Hematopoietic multipotent progenitor cell treated with erythropoietin and hydrocortisone succinate and interleukin-3 and kit ligand, for 17 days (in vitro differentiated cells): ENCODE results near the gene TAS1R1.
A peak's percentile ranks its signal among the peaks of the same experiment; 100 is the strongest.
"Not testable (repeated sequence)": the region's sequence is repeated elsewhere in the genome, so short reads cannot be mapped to it uniquely, and the experiment has no call there.

ENCODE experiments used
- DNase-seq: peaks from one replicate; pipeline ENCODE4 v3.0.0-alpha.2; 2015; ENCODE audit warnings: low spot score

The TAS1R1 gene

DNA sequence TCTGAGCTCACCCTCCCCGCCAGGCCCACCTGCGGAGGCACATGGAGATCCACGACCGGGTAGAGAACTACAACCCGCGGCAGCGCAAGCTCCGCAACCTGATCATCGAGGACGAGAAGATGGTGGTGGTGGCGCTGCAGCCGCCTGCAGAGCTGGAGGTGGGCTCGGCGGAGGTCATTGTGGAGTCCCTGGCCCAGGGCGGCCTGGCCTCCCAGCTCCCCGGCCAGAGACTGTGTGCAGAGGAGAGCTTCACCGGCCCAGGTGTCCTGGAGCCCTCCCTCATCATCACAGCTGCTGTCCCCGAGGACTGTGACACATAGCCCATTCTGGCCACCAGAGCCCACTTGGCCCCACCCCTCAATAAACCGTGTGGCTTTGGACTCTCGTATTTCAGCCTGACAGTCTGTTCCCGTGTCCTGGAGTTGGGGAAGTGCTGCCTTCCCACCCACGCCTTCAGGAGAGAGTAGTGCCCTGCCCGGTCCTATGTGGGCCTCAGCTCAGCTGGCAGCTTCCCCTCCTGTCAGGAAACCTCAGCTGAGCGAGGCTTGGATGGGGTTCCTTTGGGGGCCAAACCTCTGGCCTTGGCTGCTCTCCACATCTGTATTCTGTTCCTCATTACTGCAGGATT lies 33.9 kb downstream of the TAS1R1 start:
- no peak for DNase-seq

DNA sequence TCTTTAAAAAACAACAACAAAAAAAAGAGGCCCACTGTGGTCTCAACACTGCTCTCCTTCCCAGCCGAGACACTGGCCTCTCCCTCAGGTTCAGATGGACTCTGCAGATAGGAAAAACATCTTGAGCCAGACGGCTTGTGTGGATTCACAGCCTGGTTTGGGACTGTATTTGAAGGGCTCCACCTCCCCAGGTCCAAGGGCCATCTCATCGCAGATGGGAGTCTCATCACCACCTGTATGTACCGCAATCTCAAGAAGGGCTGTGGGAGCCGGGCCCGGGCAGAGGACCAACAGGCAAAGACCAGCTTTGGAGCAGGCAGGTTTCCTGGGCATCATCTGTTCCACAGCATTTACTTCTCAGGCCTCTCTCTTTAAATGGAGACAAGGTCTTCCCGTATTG lies 34.9 kb downstream of the TAS1R1 start:
- DNase-seq, result peak; percentile 12

DNA sequence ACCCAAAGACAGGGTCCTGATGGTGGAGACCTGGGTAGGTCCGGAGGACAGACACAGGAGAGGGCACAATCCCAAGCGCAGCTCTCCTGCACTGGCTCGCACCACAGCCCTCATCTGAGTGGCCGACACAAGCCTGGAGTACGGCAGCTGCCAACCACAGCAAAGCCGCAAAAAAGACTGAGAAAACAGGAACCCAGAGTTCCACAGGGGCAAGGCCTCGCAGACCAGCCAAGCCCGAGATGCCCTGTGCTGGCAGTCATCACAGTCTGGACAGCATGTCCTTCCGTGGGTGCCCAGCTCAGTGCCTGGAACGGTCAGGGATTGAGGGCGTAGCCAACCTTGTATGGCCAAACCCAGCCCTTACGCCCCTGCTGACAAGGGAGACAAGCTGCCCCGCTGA lies 36.1 kb downstream of the TAS1R1 start:
- DNase-seq, result peak; percentile 7

DNA sequence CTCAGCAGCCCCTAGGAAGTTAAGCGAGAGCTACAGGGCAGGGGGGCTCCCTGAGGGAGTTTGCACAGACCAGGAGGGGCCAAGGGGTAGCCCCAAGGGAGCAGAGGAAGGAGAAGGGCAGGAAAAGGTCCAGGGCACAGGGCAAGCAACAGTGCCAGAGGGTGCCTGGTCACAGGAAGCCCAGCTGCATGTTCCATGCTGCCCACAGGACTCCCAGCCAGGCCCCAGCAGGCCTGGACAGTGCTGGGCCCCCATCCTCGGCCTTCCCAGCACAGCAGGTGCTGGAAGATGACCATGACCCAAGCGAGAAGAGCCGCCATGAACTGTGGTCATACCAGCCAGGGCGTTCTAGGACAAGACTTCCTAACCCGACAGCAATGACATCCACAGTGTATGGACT lies 36.5 kb downstream of the TAS1R1 start:
- no peak for DNase-seq

DNA sequence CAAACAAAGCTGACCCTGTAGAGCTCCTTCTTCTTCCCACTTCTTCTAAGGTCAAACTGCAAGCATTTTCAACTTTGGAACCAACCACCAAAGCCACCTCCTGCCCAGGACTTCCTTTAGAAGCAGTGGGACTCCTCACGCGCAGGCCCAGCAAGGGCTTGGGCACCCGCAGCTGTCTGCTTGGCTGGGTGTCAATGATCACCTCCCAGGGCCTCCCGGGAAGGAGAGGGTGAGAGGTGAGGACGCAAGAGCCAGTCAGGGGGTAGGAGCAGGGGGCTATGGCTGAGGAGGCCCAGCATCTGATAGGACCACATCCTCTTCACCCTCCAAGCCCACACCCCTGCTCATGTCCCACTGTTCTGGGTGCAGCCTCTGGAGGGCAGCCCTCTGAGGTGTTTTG lies 37.3 kb downstream of the TAS1R1 start:
- no peak for DNase-seq

DNA sequence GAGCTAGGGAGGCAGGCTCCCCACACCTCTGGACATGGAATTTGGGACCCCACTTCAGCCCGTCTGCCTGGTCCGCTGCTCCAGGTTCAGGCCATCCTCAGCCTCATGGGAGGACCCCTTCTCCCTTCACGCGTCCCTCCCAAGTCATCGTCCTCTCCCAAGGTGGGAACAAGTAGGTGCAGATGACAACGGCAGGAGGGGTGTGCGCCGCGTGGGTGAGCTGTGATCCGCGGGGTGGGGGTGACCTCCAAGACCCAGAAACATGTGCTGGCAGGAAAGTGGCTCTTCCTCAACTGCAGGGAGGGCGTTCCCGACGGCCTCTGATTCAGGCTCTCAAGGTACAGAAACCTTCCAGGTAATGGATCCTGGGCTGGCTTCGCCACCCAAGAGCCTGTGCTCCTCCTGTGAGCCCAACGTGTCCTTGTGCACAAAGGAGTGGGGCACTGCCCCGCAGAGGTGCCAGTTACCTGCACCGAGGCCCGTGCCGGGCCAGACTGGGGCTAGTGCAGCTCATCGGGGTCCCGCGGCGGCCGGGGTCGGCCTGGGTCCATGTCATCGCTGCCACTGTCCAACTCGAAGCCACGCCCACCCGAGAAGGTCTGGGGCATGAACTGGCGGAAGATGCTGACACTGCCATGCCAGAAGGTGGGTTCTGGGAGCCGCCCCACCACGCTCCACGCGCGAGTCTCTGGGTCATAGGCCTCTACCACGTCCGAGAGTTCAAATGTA lies 37.9 kb downstream of the TAS1R1 start:
- DNase-seq, result no peak

DNA sequence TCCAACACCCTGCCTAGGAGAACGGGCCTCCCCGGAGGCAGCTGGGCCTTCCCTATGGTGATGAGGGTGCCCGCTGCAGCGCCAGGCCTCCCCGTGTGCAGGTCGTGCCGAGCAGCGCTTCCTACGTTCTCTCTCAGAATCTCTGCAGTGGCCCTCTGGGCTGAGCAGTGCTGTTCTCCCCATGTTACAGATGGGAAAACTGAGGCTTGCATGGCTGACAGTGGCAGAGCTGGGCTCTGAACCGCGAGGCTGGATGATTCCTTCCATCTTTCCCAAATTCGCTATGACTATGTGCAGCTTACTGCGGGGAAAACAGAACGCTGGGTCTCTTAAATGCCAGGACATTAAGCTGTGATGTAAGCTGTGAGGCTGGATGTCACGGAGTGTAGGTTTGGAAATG lies 38.7 kb downstream of the TAS1R1 start:
- no peak for DNase-seq

DNA sequence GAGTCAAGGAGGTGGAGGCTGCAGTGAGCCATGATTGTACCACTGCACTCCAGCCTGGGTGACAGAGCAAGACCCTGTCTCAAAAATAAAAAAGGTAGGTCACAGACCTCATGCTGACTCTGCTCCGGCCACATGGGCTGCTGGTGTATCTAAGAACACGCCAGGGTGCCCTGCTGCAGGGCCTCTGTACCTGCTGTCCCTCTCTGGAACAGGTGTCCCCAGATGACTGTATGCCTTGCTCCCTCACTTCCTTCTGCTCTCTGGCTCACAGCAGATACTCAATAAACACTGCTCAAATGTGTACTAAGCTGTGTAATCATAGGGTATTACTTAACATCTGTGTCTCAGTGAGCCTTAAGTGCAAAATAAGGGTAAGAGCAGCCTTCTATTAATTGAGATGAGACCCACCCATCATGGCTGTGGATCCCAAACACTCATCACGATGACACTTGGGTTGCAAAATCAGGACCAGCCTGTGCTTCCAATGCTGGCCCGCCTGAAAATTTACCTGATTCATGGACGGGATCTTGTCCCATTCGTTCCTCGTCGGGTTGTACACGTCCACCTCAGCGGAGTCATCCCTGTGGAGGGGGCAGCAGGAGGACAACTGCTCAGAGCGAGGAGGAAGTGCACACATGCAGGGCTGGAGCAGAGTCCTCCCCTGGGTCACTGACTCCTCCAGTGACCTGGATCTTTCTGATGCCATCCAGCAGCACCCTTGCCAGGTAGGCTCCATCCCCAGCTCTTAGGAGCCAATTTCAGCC lies 40.1 kb downstream of the TAS1R1 start:
- peak; percentile 14 for DNase-seq

DNA sequence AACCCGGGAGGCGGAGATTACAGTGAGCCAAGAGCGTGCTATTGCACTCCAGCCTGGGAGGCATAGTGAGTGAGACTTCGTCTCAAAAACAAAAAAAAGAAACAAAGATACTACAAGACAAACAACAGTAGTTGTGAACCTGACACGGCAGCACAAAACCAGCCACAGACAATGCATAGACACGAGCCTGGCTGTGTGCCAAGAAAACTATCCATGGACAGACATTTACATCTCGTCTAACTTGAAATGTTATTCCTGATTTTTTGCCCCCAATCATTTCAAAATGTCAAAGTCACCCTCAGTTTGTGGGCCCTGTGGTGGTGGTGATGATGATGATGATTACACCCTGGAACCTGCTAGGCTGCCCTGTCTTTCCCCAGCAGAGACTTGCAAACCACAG lies 41.2 kb downstream of the TAS1R1 start:
- DNase-seq, result no peak

DNA sequence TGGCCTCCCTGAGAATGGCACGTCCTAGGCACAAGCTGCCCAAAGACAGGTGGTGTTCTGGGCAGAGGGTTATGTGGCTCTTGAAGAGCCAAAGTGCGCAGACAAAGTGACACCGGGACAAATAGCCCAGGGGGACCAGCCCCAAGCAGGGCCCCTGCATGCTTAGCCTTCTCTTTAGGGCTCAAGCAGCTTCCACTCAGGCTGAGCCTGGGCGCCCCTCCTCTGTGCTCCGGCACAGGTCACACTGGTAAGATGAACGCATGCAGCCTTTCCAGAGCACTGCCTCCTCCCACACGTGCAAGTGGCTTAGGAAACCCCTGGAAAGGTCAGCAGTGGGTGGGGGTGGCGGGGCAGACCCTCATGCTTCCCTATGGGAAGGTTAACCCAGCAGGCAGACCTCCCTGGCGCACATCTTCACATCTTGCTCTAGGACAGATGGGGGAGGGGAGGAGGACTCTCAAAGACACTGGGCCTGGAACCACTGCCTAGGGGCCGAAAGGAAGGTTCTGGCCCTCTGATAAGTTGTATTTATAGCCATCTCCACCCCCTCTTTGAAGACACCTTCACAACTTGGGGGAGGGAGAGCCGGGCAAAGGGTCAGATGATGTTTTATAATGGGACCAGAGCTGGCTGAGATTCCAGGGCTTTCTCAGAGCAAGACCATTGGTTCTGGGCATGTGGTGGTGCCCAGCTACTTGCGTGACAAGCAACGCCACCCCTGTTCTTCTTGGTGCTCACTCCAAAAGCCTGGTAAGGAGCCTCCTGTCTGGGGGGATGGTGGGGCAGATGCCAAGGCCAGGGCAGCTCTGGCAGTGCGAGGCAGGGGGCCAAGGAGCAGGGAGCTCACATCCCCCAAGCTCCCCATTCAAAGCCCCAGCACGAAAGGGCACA lies 42.0 kb downstream of the TAS1R1 start:
- DNase-seq, result peak; percentile 8

DNA sequence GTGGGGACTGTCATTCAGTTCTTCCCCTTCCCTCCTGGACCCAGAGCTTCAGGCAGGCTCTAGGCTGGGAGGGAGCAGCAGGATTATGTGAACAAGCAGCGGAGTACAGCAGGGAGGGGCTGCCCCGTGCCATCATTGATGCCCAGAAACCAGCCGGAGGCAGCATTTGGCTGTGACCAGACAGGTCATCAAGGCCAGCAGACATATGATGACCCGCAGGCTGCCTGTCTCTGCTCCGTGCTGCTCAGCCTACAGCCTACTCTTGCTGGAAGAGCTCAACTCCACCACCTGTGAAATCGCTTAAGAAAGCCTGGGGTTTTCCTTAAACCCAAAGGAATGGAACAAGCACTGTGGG lies 42.6 kb downstream of the TAS1R1 start:
- DNase-seq, result no peak

DNA sequence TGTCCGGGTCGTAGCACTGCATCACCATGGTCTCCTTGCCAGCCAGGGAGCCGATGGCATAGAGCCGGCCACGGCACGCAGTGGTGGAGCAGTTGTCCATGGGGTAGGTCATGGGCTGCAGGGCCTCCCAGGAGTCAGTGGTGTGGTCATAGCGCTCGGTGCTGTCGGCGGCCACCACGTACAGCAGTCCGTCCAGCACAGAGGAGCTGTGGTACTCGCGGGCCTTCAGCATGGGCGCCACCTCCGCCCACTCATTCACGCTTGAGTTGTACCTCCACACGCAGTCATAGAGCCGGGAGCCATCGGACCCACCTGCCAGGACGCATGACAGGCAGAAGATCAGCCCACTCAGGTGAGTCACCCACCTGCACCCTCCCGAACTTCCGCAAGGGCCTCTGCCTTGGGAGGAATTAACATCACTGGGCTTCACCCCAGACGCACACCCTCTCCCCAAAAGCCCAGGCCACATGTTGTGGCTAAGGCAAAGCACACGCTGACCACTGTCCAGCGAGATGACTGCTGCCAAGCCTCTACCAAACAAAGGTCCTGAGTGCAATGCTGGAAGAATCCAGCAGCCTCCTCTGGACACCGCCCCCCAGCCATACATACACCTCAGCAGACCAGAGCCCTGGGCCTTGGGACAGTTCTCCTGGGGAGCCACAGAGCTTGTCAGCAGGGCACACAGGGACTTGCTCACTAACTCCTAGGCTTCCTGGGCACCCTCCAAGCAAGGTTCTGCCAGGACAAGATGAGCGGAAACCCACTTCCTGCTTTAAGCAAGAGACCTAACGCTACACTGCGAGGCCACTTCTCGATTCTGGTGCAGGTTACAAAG lies 44.3 kb downstream of the TAS1R1 start:
- peak; percentile 59 for DNase-seq

DNA sequence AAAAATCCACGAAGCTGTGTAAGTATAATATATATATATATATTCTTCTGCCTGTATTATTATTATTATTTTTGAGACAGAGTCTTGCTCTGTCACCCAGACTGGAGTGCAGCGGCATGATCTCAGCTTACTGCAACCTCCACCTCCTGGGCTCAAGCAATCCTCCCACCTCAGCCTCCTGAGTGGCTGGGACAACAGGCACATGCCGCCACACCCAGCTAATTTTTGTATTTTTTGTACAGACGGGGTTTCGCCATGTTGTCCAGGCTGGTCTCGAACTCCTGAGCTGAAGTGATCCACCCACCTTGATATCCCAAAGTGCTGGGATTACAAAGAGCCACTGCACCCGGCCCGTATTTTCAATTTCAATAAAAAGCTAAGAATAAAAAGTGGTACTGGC lies 44.9 kb downstream of the TAS1R1 start:
- DNase-seq, result not testable (repeated sequence)

DNA sequence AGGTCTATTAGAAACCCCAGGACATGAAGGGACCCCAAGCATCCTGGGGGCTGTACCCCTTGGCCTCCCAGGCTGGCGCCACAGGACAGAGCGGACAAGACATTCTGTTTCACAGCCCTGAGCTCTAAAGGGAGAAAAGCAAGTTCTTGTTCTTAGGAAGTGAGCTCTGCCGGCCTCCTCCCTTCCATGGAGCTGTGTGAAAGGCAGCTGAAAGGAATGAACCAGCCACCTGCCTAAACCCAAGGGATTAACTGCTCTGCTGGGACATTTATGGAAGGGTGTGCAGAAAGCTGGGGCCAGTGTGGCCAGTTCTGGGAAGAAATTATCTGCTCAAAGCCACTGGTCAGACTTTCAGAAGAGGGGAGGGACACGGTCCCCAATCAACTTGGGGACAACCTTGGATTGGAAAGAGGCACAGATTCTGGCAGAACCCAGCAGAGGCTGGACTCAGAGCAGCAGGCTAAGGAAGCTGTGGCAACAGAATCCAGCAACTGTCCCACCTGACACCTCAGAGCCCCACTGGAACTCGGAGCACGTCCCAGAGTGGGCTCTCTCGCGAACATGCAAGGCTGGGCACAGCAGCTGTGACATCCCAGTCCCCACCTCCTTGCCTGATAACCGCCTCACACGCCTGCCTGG lies 45.4 kb downstream of the TAS1R1 start:
- no peak for DNase-seq

DNA sequence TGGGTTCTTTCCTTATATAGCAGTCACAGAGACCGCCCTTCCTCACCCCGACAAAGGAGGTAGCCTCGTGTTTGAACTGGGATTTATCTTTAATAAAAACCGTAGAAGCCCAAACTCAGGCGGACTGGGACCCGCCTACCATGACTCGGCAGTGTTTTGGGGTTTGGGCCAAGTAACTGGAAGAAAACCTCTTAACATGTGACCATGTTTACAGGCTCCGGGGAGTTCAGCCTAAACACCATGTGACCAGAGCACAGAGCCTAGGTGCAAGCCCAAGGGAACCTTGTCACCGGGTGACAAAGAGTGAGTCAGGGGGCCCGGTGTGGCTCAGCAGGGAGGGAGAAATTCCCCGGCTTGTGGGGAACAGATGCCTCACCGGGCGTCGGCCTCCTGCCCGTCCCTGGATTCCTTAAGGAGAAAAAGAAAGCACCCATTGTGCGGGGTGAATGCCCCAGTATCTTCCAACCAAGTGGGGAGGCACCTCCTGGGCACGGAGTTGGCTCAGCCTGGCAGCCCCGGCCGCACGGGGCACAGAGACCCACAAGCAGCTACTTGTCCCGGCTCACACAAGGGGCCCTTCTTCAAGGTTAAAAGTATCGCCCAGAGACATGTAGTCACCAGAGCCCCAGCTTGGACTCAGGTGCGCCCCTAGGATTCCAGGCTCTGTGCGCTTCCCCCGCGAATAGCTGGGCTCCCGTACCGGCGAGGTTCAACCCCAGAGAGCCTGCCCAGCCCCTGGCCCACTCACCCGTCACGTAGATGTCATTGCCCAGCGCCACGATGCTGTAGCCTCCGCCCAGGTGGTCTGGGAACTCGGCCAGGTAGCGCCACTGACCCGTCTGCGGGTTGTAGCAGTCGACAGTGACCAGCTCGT lies 46.2 kb downstream of the TAS1R1 start:
- DNase-seq, result peak; percentile 99

DNA sequence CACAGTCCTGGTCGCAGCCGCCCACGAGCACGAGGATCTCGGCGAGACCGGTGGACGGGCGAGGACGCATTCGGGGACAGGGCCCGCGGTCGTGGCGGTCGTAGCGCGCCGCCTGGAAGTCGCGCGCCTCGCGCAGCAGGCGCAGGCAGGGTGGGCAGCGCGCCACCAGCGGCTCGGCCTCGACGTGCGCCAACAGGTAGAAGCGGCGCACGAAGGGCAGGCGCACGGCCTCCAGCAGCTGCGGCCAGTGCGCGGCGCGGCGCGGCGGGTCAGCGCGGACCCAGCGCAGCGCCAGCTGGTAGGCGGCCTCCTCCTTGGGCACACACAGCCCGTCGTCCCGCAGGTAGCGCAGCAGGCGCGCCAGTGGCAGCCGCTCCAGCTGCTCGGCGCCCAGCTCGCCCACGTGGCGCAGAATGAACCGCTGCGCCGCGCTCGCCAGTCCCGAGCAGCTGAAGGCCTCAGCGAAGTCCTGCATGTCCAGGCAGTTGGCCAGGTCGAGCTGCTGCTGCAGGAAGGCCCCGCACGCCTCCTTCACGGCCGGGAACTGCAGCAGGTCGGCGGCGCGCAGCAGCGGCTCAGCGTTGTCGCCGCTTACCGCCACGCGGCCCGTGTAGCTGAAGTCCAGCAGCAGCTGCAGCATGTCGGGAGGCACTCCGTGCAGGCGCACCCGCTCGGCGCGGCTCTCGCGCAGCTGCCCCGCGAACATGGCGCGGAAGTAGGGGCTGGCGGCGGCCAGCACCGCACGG lies 47.0 kb downstream of the TAS1R1 start:
- DNase-seq, result peak; percentile 75

DNA sequence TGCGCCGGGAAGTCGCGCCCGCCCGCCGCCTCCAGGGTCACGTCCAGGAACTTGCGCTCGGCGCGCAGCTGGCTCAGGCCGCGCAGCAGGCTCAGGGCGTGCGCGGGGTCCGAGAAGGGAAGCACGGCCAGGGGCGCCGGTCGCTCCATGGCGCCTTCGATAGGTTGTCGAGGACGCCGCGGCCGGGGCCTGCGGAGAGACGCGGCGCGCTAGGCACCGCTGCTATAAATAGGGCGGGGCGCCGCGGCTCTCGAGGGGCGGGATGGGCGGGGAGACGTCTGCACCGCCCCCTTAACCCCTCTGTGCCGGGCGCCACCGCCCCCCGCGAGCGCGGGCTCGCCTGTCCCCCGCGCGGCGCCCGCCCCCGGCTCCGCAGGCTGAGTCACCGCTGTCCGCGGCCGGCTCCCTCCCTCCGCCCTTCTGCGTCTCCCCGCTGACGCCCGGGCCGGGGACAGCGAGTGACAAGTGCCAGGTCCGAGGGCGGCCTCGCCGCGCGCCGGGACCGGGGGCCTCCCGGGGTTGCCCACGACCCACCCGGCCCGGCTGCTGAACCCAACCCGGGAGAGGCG lies 47.6 kb downstream of the TAS1R1 start, which contains the start of gene KLHL21:
Gene KLHL21 (minus strand): TSS at position 201 of the 569 bp plus-strand sequence. CDS start 52 bp downstream, at position 149.
- peak; percentile 95 for DNase-seq

DNA sequence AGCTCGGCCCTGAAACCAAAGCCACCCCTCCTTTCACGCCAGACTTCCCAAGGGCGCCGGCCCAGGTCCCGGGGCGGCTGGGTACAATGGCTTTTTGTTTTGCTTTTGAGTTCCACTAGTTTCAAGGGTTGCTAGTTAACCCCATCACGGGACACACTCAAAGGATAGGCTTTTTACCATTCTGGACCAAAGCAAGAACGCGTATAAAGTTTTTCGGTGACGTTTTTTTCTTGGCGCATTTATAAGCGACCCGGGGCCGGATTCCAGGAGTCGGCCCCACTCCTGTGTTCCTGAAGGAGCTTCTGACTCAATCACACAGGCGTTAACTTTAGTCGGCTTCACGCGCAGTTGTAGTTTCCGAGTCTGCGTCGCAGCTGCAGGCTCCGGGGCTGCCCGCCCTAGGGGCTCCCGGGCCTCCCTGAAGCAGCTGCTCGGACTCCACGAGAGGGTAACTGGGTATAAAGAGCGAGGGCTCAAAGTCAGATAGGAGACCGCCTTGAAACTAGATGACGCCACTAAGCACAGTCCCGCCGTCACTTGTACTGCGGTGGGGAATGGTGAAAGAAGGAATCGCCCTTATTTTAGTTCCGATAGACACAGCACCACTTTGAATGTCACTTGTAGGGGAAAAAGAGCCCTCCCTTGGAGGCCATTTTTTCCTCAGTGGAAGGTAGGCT lies 48.3 kb downstream of the TAS1R1 start:
- peak; percentile 80 for DNase-seq
